ENCODE data around the gene TMEM42. TPM values are rescaled to one million over a fixed set of nuclear protein-coding genes. Genes with fewer than 3 reads are reported as not detected.
A peak's percentile ranks its signal among the peaks of the same experiment; 100 is the strongest.

The TMEM42 gene
- total and polyA plus RNA-seq, 10 of the 15 experiments (the other 5 are each of a cell fraction or from before 2014, with no cell fraction given): 5.0 to 20.5 (median 12.2) TPM

GRCh38 chr3:44861412-44862225 is at the start of gene TMEM42 (continued):
- TF ChIP-seq EP300 (IDR thresholded peaks at IDR 0.05; ENCODE audit: borderline replicate concordance in 1 of 2, control insufficient read depth in 1 of 2, low read depth in 2 of 2, low read length in 2 of 2): peak in 1 of 2 experiments; percentile 6; a peak in 1 of 4 replicates
- TF ChIP-seq EGR1 (IDR thresholded peaks at IDR 0.05; ENCODE audit: borderline replicate concordance in 1 of 2, low read depth in 2 of 2, low read length in 2 of 2): peak; percentile 46 to 61; a peak in 2 of 3 replicates
- no peak for TF ChIP-seq FOXK2 (IDR thresholded peaks at IDR 0.05)
- no peak for TF ChIP-seq NFXL1 (IDR thresholded peaks at IDR 0.05; ENCODE audit: borderline replicate concordance)
- TF ChIP-seq PML (IDR thresholded peaks at IDR 0.05; ENCODE audit: low read length): peak; percentile 20; the same call in 1 of the 2 replicates
- TF ChIP-seq, protein P1, sequence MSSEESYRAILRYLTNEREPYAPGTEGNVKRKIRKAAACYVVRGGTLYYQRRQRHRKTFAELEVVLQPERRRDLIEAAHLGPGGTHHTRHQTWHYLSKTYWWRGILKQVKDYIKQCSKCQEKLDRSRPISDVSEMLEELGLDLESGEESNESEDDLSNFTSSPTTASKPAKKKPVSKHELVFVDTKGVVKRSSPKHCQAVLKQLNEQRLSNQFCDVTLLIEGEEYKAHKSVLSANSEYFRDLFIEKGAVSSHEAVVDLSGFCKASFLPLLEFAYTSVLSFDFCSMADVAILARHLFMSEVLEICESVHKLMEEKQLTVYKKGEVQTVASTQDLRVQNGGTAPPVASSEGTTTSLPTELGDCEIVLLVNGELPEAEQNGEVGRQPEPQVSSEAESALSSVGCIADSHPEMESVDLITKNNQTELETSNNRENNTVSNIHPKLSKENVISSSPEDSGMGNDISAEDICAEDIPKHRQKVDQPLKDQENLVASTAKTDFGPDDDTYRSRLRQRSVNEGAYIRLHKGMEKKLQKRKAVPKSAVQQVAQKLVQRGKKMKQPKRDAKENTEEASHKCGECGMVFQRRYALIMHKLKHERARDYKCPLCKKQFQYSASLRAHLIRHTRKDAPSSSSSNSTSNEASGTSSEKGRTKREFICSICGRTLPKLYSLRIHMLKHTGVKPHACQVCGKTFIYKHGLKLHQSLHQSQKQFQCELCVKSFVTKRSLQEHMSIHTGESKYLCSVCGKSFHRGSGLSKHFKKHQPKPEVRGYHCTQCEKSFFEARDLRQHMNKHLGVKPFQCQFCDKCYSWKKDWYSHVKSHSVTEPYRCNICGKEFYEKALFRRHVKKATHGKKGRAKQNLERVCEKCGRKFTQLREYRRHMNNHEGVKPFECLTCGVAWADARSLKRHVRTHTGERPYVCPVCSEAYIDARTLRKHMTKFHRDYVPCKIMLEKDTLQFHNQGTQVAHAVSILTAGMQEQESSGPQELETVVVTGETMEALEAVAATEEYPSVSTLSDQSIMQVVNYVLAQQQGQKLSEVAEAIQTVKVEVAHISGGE (CRISPR knock-in tag; IDR thresholded peaks at IDR 0.05): no peak
- peak; percentile 20; the same call in 1 of the 3 replicates for TF ChIP-seq POU2F2 (IDR thresholded peaks at IDR 0.05; ENCODE audit: borderline replicate concordance, low read depth, low read length)
- TF ChIP-seq HCFC1 (IDR thresholded peaks at IDR 0.05; ENCODE audit: low read length): no peak
- no peak; the same call in 1 of the 2 replicates for TF ChIP-seq ASH2L (IDR thresholded peaks at IDR 0.05; ENCODE audit: borderline replicate concordance, low read depth)
- no peak for TF ChIP-seq SUPT20H (IDR thresholded peaks at IDR 0.05; ENCODE audit: borderline replicate concordance, control insufficient read depth, low read depth, low read length)

Data from GM12878 (cell line).